Hematopoietic multipotent progenitor cell (in vitro differentiated cells): Measurements from ENCODE around the gene RNF121. TPM values are rescaled to one million over a fixed set of nuclear protein-coding genes. Genes with fewer than 3 reads are reported as not detected.
A peak's percentile ranks its signal among the peaks of the same experiment; 100 is the strongest.

Experiments used
- DNase-seq, 3 donors: peaks; one replicate each; pipeline ENCODE4 v3.0.0-alpha.2; 2011 to 2015; ENCODE audit warnings: low read depth in 2 of 3, low spot score in 2 of 3
- total RNA-seq: library from RNA; depleted of rRNA; stranded (reverse); fragments of >200 nt; gene quantifications from one replicate; pipeline ENCODE4 v1.2.3, GENCODE V29; 2012

The RNF121 gene
- total RNA-seq, 1 donor, result 30.7 TPM

GRCh38 chr11:72002841-72003775, 74.3 kb downstream of the RNF121 start:
- no peak for DNase-seq

- DNase-seq, result no peak
Observed at GRCh38 chr11:72003776-72004171, 74.9 kb downstream of the RNF121 start.

- no peak for DNase-seq
Observed at GRCh38 chr11:72004515-72005346, 75.9 kb downstream of the RNF121 start.

GRCh38 chr11:72005347-72006260, 76.8 kb downstream of the RNF121 start:
- no peak for DNase-seq

GRCh38 chr11:72006309-72007088, 77.7 kb downstream of the RNF121 start:
- DNase-seq, result no peak

GRCh38 chr11:72007089-72007476, 78.2 kb downstream of the RNF121 start:
- DNase-seq, result no peak

- DNase-seq, result no peak
Observed at GRCh38 chr11:72007587-72007986, 78.7 kb downstream of the RNF121 start.

GRCh38 chr11:72008728-72009127, 79.9 kb downstream of the RNF121 start:
- no peak for DNase-seq

GRCh38 chr11:72009156-72009555, 80.3 kb downstream of the RNF121 start:
- DNase-seq, result no peak

GRCh38 chr11:72010529-72011233, 81.8 kb downstream of the RNF121 start:
- no peak for DNase-seq

GRCh38 chr11:72012091-72012630, 83.3 kb downstream of the RNF121 start:
- no peak for DNase-seq

GRCh38 chr11:72012897-72013721, 84.3 kb downstream of the RNF121 start:
- DNase-seq, result no peak

GRCh38 chr11:72013765-72014711, 85.2 kb downstream of the RNF121 start:
- no peak for DNase-seq

- no peak for DNase-seq
Observed at GRCh38 chr11:72014761-72015320, 86.0 kb downstream of the RNF121 start.

- peak in 2 of 3 donors; percentile 39 to 52 for DNase-seq
Observed at GRCh38 chr11:72015511-72016061, 86.7 kb downstream of the RNF121 start.

GRCh38 chr11:72018171-72018570, 89.3 kb downstream of the RNF121 start:
- no peak for DNase-seq
